Measurements from ENCODE around the gene SMIM3.
"Not testable (repeated sequence)": the region's sequence is repeated elsewhere in the genome, so short reads cannot be mapped to it uniquely, and the experiment has no call there.

The SMIM3 gene, protein sequence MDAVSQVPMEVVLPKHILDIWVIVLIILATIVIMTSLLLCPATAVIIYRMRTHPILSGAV

DNA sequence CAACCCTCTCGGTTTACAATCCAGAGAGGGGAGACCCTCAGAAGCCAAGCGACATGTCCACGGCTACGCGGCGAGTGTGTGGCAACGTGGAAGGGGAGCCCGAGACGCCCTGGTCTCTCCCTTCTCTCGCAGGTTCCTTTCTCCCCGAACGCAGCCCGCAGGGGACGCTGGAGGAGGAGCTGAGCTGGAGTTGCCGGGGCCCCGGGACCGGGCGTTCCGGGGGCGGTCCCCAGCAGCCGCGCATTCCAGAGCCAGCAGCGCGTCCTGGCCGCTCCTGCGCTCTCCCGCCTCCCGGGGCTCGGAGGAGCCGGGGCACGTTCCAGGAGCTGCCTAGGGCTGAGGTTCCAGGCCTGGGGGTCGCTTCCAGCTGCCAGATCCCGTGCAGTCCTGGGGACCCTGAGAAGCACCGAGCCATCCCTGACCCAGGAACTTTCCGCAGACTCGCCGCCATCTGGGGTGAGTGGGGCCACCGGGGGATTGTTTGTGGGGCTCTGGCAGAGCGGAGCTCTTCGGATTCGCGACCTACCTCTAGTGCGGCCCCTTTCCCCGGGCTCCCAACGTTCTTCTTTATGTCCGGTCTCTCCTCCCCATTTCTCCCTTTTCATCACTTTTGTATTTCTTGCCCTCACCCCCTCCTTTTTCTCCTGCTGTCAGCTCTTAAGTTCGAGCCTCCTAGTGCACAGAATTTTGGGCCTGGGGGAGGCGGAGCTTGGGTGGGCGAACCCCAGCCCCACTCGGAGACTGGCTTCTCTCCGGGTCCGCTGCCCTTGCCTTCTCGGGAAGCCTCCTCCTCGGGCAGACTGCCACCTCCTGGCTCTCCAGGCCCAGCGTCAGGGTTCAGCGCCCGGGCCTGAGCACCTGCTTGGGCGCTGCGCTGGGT is at the start of gene SMIM3:
TSS of gene SMIM3 (plus strand) at position 241 of the 880 bp plus-strand sequence. CDS start 16,684 bp downstream, outside the sequence.
- DNase-seq = peak; percentile 90

DNA sequence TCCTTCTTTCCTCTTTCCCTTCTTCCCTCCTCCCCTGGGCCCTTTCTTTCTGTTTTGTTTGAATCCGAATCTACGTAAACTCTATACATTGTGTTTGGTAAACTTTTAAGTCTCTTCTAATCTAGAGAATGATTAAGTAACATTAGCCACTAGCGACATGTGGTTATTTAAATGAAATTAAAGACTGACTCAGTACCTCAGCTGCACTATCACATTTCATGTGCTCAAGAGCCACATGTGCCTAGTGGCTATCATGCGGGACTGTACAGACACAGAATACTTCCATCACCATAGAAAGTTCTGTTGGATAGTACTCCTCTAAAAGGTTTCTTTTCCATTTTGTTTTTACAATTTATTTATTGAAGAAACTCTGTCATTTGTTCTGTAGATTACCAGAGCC is 48.7 kb upstream of the SMIM3 start:
- no peak for DNase-seq

DNA sequence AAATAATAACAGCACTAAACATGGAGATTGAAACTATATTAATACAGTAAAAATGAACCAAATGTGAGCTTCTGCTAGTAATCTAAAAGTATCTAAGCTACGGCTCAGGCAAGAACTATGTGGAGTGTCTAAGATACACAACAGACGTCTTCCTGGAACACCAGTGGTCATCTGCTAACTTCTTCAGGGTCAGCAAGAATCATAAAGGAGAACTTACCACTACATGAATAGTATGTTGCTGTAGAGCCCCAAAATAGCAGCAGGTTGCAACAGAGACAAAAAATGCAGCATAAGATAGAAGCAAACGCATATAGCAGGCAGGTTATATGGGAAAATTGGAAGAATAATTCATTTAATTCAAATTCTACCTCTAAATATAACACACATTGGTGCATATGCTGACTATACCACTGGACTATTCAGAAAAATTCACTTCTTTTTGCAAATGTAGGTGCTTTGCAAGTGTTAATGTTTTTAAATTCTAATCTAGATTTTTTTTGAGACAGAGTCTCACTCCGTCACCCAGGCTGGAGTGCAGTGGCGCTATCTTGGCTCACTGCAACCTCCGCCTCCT is 46.8 kb upstream of the SMIM3 start:
- DNase-seq = no peak

DNA sequence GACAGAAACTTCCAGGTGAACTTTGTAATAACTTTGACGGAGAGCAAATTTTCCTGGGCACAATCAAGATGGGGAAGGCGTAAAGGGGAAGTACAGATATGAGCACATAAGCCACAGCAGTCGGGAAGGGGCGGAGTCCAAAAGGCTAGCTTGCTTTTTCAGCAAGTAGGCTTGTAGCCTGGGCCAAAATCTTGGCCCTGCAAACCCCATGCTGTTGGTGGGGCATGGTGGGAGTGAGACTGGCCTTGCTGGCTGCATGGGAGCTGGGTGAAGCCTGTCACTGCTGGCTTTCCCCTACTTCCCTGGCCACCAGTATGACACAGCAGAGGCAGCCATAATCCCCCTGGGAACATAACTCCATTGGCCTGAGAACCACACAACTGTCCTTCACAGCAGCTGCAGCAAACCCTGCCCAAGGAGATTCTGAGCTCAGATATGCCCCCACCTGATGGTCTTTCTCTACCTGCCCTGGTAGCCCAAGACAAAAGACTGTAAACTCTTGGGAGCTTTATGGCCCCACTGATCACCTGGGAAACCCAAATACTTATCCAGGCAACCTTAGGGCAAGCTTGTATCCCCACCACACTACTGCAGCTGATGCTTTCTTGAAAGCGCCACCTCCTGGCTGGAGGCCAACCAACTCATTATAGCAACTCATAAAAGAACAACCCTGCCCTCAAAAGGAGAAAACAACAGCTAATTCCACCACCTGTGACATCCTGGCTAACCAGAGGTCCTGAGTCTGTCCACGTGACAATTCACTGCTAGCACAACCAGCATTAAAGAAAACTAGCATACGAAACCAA is 43.8 kb upstream of the SMIM3 start:
- peak; percentile 92 for DNase-seq

DNA sequence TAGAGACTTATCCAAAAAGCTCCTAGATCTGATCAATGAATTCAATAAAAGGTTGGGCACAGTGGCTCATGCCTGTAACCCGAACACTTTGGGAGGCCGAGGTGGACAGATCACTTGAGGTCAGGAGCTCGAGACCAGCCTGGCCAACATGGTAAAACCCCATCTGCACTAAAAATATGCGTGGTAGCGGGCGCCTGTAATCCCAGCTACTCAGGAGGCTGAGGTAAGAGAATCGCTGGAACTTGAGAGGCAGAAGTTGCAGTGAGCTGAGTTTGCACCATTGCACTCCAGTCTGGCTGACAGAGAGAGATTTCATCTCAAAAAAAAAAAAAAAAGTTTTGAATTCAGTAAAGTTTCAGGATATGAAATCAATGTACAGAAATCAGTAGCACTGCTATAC is 39.7 kb upstream of the SMIM3 start:
- DNase-seq = no peak

DNA sequence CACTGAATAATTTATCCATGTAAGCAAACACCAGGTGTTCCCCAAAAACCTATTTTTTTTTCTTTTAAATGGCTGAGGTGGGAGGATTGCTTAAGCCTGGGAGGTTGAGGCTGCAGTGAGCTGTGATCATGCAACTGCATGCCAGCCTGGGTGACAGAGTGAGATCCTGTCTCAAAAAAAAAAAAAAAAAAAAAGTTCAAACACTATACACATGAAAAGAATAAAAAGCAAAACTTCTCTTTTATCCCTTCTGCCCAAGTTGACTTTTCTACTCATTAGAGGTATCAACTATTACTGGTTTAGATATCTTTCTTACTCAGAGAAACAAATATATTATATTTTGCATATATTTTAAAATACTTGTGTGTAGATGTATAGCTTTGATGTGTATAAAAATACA is 37.6 kb upstream of the SMIM3 start:
- no peak for DNase-seq

DNA sequence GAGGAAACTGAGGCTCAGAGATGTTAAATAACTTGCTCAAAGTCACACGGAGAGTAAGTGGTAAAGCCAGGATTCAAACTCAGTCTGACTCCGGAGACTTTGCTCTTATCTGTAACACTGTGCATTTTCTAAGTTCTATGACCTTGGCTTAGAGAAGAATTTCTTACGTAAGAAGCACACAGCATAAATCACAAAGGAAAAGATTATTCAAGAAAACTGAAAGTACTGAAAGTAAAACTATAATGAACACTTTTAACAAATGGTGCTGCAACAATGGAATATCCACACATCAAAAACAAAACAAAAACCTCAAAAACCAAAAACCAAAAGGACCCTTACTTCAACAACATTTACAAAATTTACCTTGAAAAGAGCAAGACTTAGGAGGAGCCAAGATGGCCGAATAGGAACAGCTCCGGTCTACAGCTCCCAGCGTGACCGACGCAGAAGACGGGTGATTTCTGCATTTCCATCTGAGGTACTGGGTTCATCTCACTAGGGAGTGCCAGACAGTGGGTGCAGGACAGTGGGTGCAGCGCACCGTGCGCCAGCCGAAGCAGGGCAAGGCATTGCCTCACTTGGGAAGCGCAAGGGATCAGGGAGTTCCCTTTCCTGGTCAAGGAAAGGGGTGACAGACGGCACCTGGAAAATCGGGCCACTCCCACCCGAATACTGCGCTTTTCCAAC is 36.0 kb upstream of the SMIM3 start:
- DNase-seq = not testable (repeated sequence)

DNA sequence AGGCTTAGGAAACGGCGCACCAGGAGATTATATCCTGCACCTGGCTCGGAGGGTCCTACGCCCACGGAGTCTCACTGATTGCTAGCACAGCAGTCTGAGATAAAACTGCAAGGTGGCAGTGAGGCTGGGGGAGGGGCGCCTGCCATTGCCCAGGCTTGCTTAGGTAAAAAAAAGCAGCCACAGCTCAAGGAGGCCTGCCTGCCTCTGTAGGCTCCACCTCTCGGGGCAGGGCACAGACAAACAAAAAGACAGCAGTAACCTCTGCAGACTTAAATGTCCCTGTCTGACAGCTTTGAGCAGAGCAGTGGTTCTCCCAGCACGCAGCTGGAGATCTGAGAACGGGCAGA is 35.4 kb upstream of the SMIM3 start:
- DNase-seq = not testable (repeated sequence)

DNA sequence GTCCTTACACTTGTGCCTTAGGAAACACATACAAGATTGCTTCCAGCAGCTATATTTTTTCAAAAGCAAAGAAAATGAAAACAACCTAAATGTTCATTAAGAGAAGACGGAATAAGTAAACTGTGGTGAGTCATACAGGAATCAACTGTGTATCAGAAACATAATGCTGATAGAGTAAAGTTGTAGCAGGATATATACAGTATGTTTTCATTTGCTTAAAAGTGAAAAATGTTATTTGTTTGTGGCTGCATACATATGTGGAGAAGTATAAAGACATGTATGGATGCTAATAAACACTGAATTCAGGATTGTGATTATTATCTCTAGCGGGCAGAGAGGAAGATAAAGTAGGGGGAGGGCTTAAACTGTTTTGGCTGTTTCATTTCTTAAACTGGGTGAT is 28.1 kb upstream of the SMIM3 start:
- no peak for DNase-seq

DNA sequence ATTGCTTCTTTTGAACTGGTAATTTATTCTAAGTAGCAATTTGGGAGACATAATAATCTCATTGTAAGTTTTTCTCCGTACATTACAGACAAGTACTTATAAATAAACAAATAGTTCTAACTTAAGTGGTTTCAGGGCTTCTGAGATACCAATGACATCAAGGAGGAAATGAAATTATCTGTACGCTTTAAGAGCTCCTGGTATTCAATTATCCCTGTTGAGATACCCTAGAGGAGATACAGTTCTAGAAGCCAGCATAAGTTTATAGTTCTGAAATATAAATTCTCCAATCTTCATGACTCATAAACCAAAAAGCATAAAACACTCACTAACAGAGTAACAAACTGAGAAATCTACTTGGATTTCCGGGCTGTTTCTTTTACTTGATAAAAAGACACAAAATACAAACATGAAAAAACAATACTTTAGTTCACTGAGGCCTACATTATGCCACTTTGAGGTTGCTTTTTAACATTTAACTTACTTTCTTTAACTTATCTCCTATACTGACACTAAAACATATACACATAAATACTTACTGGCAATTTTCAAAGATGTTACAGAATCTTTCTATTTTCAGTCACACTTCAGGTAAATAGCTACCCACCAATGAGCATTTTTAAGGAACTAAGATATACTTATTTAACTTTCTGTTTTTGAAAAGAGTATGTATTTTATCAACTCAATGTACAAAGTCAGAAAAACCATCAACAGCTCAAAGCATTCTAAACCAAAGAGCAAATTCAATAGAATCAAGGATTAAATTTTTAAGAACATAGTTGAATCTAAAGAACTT is 27.3 kb upstream of the SMIM3 start:
- no peak for DNase-seq

DNA sequence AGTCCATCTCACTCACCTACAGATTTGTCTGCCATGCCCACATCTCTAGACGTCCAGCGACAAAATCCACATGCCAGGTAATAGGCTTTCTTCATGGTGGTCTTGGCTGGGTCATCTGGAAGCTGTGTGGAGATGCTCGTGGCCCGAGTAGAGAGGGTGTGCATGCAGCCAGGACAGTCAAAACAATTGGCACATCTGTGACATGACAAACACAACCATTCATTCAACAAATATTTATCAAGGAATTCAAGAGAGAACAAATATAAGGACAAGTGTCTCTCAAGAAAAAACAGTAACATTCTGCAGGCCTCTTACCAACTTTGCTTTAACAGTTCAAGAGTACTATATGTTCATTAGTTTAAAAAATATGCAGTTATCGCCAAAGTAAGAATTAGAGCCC is 25.1 kb upstream of the SMIM3 start:
- DNase-seq = no peak

DNA sequence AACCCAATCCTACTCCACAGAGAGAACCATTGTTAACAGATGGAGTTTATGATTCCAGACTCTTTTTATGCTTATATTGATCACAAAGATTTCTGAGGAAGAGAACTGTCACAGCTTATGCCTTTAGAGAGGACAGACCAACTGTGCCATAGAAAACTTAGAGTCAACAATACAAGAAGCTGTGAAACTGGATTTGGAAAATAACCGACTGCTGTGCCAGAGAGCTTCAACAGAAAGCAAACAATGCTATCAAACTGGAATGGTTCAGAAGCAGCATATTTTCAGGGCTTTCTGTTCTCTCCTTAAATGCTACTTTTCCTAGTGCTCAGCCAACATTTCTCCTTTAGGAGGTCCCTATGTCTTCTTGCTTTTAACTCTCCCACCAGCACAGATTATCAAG is 24.7 kb upstream of the SMIM3 start:
- DNase-seq = no peak

DNA sequence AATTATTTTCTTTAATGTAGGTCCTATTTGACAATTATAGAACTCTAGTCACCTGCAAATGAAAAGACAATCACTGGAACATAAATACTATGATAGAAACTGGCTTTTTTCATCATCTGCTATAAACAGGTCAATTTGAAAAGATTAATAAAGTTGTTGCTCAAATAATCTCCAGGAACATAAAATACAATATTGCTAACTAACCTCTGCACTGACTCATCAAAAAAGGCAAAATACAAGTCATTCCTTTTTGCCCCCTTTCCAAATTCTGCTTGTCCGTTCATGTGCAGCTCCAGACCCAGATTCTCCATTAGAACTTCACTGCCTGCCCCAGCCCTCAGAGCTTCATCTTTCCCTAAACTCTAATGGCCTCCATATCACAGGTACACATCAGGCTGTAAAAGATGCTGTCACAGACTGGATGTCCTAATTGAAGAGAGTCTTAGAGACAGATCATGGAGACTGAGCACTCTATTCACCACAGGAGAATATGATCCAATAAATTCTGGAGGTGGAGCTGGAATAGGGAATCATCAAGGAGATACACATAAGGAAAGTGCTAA is 21.4 kb upstream of the SMIM3 start:
- no peak for DNase-seq

DNA sequence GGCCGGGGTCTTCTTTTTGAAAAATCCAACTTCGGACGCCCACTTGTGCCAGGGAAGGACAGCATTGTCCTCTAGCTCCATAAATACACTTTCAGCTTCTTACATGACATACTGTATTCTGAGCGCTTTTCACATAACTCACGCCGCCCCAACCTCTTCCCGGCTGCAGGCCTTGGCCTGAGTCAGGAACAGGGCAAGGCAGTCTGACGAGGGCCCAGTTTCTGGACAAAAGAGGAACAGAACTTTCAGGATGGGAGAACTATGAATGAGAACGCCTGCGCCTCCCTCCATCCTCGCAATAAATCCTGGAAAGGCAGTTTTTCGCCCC is 20.4 kb upstream of the SMIM3 start:
- no peak for DNase-seq

DNA sequence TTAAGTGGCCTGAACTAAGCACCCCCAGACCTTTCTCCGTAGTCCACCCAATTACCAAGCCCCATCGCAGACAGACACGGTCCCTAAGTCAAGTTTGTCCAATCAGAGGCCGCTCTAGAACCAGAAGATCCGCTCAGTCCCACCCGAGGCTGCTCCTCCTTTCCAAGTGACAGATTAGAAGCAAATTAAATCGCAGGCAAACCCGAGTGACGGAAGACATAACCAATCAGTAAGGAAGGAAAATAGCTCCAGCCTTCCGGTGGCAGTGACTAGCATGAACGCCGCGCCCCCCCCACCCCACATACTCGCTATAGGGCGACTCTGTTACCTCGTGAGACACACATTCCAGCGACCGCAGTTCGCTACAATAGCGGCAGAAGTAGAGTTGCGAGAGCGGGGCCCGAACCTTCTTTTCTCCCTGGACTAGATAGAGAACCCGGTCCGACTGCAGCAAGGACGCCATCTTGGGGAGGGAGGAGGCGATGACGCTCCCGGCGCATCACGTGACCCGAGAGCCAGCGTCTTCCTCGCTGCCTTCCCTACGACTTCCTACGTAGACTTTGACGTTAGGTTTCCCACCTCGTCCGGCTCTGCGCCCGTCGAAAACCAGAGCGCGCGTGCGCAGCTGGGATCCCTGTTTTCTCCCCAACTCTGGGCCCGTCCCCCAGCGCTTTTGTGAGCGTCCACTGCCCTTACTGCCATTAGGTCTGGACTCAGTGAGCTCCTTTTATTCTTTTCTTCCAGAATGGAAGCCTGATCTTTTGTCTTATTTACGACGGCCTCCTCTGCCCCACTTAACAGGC is 19.8 kb upstream of the SMIM3 start, which contains the start of gene DCTN4:
TSS of gene DCTN4 (minus strand) at position 487 of the 803 bp plus-strand sequence. CDS start at position 463, 24 bp downstream.
- peak; percentile 99 for DNase-seq

DNA sequence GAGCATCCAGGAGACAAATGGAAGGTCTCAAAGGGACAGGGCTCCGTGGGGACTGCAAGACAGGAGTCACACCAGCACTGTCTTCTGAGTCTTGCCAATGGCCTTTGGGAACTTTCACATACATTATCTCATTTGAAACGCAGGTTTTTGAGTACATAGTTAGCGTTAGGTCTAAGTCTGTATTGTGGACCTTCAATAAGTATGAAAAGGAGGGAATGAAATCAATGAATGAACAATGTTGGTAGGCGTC is 19.3 kb upstream of the SMIM3 start:
- no peak for DNase-seq

DNA sequence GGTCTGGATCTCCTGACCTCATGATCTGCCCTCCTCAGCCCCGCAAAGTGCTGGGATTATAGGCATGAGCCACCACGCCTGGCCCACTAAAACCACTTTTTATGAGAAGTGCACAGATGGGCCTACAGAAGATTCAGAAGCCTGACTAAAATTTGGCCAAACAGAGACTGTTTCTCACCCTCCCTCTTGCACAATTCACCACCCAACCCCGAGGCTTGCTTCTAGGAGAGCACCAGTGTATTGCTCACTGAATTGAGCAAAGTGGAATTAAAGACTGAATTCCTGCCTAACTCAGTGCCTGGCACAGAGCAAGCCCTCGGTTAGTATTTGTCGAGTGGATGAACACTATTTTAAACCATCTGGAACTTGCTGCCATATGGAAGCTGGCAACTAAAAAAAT is 16.3 kb upstream of the SMIM3 start:
- DNase-seq = peak; percentile 65

DNA sequence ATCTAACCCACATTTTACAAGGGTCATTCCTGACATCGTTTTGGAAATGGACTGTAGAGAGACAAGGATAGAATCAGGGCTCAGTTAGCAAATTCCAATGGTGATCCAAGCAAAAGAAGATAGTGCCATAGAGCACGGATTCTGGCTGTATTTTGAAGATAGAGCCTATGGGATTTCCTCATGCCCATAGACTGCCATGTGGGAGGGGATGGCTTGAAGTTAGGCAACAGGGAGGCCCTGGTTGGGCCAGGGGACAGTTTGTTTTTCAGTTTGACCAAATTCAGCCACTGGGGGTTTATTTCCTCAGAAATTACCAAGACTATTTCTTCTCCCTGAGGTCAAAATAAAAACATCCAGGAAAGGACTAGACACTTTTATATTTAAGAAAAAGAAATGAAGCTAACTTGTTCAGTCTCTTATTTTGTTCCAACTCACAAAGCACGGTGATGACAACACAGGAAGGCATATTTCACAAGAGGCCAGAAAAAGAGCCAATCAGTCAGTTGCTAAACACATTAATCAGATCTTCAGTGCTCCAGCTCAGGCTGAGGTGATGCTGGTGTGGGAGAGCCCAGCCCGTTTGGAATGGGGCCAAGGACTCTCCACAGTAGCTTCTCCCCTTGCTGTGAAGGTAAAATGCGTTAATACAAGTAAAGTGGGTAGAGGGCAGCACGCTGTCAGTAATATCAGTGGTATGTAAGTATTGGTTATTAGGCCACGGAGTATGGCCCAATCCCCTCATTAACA is 15.4 kb upstream of the SMIM3 start:
- peak; percentile 96 for DNase-seq

DNA sequence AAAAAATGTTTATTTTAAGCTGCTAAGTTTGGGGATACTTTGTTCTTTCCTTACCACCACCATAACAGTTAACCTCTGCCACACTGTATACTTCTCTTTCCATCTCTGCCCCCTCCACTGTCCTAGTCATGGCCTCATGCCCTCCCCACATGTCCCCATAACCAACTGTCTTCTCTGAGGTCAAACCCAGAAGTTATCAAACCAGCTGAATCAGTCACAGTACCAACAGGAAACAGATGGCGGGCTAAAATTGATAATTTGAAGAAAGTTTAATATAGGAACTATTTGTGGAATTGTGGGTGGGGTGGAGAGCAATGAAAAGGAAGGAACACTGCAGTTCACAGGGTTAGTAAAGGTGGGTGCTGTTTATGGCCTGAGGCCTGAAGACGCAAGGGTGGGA is 14.0 kb upstream of the SMIM3 start:
- DNase-seq = peak; percentile 96

DNA sequence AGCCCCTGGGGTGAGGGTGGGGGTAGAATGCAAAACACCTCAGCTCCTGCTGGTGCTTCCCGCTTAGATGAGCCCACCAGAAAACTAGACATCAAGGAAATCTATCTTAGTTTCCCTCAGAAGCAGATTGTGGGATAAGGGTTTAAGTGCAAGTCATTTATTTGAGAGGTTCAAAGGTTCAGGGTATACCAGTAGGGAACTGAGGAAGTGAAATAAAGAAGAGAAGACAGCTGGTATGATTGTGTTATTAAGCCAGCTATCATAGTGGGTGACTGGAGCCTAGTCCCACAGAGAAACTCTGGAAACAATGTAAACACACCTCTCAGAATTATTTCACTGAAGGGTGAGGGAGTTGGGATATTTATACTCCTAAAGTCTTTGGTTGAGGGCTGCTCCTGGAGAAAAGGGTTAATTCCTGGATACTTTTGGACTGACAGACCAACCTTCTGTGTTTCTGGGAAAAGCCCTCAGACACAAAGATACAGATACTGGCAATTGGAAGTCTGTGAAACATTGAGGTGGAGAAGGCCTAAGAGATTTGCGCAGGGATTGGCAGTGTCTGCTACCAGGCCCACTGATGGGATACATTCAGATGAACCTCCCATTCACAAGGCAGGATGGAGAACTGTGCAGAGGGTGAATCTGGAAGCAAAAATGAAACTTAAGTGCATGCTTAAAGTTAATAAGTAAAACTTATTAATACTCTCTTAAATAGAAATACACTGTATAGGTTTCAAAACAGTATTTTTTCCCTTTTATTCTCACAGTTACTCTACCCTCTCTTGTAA is 13.4 kb upstream of the SMIM3 start:
- DNase-seq = peak; percentile 60
